ENCODE results near the gene FOXK1. TPM values are rescaled to one million over a fixed set of nuclear protein-coding genes. Genes with fewer than 3 reads are reported as not detected.

Gene FOXK1
- total RNA-seq, 2 experiments from 2014 or later: 25.9 to 26.6 TPM

DNA sequence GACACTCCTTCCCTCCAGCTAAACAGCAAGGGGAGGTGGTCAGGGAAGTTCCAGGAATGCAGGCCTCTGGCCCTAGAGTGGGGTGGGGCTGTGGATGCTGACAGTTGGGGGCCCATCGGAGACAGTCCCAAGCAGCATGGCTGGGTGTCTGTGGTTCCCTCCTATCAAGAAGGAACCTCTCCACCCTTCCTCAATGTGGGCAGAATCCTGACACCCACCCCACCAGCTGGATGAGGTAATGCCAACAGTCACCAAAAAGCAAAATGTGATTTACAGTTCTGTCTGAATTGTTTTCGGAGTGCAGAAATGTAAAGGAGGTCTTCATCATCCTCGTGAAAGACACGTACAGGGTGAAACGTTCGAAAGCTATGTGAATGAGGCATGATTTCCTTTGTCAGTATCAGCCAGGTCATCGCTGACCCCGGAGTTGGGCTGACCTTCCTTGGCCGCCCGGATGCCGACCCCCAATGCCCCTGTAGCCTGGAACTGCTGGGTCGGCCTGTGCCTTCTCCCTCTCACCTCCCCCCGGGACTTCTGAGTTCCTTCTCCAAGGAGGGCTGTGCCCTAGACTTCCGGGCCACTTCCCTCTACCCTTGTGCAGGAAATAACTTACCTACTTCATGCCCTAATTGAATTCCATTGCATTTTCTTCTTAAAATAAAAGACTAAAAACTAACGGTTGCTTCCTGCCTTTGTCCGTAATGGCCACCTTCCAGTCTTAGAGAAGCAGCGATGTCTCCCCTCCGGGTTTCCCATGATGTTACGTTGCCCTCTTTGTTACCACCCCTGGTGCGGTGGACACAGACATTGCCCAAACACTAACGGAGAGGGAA lies 24.5 kb downstream of the FOXK1 start:
- Mint-ChIP-seq H3K9me3 (no peaks in the 10 kb centered on the region), H3K27me3 (no peaks in the 10 kb centered on the region), H3K4me3 (no peak overlapping the region), H3K27ac (no peak overlapping the region), H3K4me1 (ENCODE audit: low read depth) (peaks cover 27% of the 10 kb centered on the region), H3K36me3 (peaks cover 1% of the 10 kb centered on the region)
- ChIA-PET POLR2A (no interaction called here), CTCF (no interaction called here)
- intact Hi-C loops (cut with micrococcal nuclease): no loop called here
- no peak for DNase-seq

DNA sequence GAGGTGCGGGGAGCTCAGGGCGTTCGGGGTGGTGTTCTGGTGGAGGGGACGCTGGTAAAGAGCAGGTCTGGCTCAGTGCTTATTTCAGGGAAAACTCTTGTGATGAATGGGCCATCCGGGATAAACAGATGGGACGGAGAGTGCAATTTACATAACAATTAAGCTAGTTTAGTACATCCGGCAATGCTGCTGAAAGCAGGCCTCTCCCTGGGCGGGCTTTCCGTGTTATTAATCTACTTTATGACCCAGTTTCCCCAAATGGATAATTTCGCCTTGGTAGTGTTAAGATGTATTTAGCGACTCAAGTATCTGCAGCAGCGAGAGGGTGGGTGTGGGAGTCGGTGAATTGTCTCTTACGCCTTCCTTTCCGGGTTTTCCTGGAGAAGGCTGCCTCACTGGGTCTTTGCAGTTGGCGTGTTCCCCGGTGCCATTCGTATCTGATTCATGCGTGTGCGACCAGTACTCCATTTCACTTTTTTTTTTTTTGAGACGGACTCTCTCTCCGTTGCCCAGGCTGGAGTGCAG lies 25.2 kb downstream of the FOXK1 start:
- Mint-ChIP-seq H3K9me3 (no peaks in the 10 kb centered on the region), H3K27me3 (no peaks in the 10 kb centered on the region), H3K27ac (no peak overlapping the region), H3K4me1 (ENCODE audit: low read depth) (peaks cover 33% of the 10 kb centered on the region), H3K36me3 (peaks cover 3% of the 10 kb centered on the region), H3K4me3 (no peak overlapping the region)
- CTCF ChIA-PET: no interaction called here
- no peak for DNase-seq
- intact Hi-C loops (cut with micrococcal nuclease): no loop called here
- POLR2A ChIA-PET: no interaction called here

DNA sequence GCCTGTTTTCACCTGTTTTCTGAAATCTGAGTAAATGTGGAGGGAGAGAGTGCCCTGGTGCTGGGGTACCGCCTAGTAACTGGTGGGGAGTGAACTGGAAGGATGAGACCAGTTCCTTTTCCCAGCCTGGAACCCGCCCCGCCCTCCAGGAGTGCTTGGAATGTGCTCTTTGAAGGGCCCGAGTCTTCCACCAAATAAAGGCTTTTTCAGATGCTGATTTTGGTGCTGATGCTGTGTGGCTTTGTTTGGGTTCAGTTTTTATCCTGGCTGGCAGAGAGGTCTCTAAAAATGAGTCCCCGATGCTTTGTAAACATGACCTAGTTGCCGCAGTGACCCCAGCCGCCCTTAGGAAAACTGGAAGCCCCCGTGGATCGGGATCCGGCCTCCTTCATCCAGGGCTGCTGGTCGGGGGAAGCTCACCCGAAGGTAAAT lies 25.9 kb downstream of the FOXK1 start:
- CTCF ChIA-PET: no interaction called here

DNA sequence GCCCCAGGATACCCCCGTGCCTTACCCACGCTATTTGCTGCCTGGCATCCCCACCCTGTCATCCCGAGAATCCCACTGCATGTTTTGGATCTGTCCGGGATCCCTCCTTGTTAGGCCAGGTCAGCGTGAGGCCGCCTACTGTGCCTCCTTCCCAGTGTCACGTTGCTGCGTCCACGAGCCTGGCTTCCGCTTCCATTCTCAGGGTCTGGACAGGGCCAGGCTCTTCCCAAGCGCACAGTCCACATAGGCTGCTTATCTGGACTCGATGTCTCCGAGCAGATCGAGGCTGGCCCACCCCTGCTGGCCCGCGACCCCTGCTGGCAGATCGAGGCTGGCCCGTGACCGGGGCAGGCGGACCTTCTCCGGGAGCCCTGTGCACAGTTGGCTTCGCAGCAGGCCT lies 27.1 kb downstream of the FOXK1 start:
- Mint-ChIP-seq H3K9me3 (no peaks in the 10 kb centered on the region), H3K4me3 (no peak overlapping the region), H3K4me1 (ENCODE audit: low read depth) (peaks cover 35% of the 10 kb centered on the region), H3K27me3 (no peaks in the 10 kb centered on the region), H3K36me3 (peaks cover 3% of the 10 kb centered on the region), H3K27ac (no peak overlapping the region)
- CTCF ChIA-PET: no interaction called here
- DNase-seq: no peak
- intact Hi-C loops (cut with micrococcal nuclease): no loop called here
- POLR2A ChIA-PET: no interaction called here

More for the DNA sequence above, 25.9 kb downstream of the FOXK1 start:
- Mint-ChIP-seq H3K27ac (no peak overlapping the region), H3K4me3 (no peak overlapping the region), H3K4me1 (ENCODE audit: low read depth) (peaks cover 35% of the 10 kb centered on the region), H3K27me3 (no peaks in the 10 kb centered on the region), H3K9me3 (no peaks in the 10 kb centered on the region), H3K36me3 (peaks cover 3% of the 10 kb centered on the region)
- POLR2A ChIA-PET: no interaction called here
- intact Hi-C loops (cut with micrococcal nuclease): no loop called here
- DNase-seq: no peak

DNA sequence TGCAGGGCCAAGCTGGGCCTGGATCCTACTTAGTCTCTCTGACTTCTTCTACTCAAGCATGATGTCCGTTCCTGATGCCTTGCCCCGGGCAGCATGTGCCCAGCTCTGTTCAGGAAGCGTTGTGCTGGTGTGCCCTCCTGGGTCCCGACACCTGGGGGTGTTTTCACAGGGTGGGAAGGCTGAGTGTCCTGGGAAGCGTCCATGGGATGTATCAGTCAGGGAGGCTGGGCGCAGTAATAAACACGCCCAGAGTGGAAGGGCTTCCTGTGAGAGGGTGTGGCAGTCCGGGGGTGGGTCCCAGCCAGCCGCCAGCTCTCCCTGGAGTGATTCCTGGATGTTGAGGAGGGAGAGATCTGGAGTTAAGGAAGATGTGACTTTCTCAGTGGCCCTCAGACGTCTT lies 29.0 kb downstream of the FOXK1 start:
- Mint-ChIP-seq H3K27ac (peak overlapping the region; percentile 2), H3K4me3 (no peak overlapping the region), H3K9me3 (no peaks in the 10 kb centered on the region), H3K4me1 (ENCODE audit: low read depth) (peaks cover 40% of the 10 kb centered on the region), H3K27me3 (no peaks in the 10 kb centered on the region), H3K36me3 (peaks cover 6% of the 10 kb centered on the region)
- intact Hi-C loops (cut with micrococcal nuclease): no loop called here
- POLR2A ChIA-PET: interaction anchor here (1.1 kb wide), 1 partner anchor 14 kb away, joined by 4 read pairs; no protein-coding TSS in a partner anchor
- CTCF ChIA-PET: interaction anchor here (1.1 kb wide), 1 partner anchor 8 kb away, joined by 3 read pairs; no protein-coding TSS in a partner anchor
- DNase-seq: no peak

DNA sequence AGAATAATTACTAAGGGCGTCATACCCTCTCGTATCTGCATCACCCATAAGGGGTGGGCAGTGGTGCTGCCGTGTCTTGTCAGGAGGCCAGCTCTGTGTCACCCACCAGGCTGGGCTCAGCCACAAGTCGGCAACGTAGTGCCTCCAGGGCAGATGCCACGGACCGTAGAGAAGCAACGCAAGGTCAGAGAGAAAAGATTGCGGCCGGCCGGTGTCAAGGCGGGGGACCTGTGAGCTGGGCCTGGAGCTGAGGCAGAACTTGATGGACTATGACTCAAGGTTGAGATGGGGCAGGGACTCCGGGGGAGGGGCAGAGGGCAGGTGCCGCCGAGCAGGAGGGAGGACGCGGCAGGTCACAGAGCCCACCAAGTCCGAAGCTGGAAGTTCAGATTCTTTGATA lies 29.5 kb downstream of the FOXK1 start:
- Mint-ChIP-seq H3K4me3 (no peak overlapping the region), H3K27me3 (no peaks in the 10 kb centered on the region), H3K27ac (no peak overlapping the region), H3K4me1 (ENCODE audit: low read depth) (peaks cover 40% of the 10 kb centered on the region), H3K36me3 (peaks cover 6% of the 10 kb centered on the region), H3K9me3 (no peaks in the 10 kb centered on the region)
- intact Hi-C loops (cut with micrococcal nuclease): no loop called here
- DNase-seq: no peak
- POLR2A ChIA-PET: interaction anchor here (1.1 kb wide), 1 partner anchor 13 kb away, joined by 4 read pairs; no protein-coding TSS in a partner anchor
- CTCF ChIA-PET: no interaction called here

DNA sequence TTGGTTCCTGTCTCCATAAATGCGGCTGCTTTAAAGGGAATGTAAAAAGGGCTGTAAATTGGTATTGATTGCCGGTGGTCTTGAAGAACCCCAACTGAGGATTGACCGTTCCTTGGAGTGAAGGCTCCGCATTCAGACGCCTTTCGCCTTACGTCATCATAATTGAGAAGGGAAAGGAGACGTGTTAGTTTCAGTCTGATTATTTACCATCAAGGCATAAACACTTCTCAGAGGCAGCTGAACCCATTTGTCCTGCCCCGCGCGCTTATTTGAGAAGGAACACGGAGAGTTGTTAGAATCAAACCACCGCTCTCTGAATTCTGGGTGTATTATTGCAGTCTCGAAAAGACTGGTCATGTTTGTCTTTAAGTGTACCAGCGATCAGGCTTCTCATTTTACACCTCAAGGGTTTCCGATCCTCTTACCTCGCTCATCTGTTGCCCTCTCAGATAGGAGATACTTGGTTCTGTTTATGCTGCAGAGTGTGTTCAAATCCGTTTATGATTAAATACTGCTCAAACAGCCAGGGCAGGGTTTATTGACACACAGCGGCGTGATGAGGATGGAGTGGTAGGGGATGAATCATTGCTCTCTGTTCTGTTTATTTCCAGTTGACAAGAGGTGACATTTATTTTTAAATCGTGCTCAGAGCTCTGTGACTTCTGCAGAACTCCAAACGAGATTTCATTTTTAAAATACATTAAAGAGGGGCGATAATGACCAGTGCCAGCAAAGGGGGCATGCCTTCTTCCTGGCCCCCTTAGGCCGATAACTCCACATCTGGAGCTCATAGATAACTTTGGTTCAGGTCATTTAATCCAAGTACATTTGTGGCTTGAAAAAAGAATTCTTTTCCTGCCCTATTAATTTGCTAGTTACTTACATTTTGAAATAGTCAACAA lies 30.4 kb downstream of the FOXK1 start:
- peaks cover 46% of the 10 kb centered on the region for H3K4me1 Mint-ChIP-seq (ENCODE audit: low read depth)

DNA sequence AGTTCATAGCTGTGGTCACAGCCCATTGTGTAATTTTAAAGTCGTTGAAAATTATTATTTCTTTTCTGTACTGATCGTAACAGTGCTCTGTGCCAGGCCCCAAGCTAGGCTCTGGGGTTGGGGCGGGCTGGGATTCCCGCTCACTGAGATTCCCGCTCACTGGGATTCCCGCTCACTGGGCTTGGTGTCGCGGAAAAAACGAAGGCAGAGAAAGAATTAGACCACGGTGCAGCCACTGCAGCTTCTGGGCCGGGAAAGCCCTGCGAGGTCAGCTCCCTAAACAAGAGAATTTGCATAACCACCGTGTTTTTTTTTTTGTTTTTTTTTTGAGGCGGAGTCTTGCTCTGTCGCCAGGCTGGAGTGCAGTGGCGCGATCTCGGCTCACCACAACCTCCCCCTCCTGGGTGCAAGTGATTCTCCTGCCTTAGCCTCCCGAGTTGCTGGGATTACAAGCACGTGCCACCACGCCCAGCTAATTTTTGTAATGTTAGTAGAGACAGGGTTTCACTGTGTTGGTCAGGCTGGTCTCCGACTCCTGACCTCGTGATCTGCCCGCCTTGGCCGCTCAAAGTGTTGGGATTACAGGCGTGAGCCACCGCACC lies 31.2 kb downstream of the FOXK1 start:
- Mint-ChIP-seq H3K27ac (no peak overlapping the region), H3K4me1 (ENCODE audit: low read depth) (peaks cover 46% of the 10 kb centered on the region), H3K27me3 (no peaks in the 10 kb centered on the region), H3K9me3 (no peaks in the 10 kb centered on the region), H3K4me3 (no peak overlapping the region), H3K36me3 (peaks cover 6% of the 10 kb centered on the region)
- DNase-seq: no peak
- POLR2A ChIA-PET: interaction anchor here (1.0 kb wide), 2 partner anchors 29 to 34 kb away, joined by 3 read pairs; no protein-coding TSS in a partner anchor
- intact Hi-C loops (cut with micrococcal nuclease): no loop called here
- CTCF ChIA-PET: interaction anchor here (0.5 to 1.0 kb wide), 4 partner anchors 11 to 371 kb away, joined by 3 to 4 read pairs (median 3); no protein-coding TSS in a partner anchor

More for the DNA sequence above, 30.4 kb downstream of the FOXK1 start:
- H3K9me3 Mint-ChIP-seq: no peaks in the 10 kb centered on the region
- peaks cover 6% of the 10 kb centered on the region for H3K36me3 Mint-ChIP-seq
- POLR2A ChIA-PET: interaction anchor here (1.0 kb wide), 2 partner anchors 28 to 33 kb away, joined by 3 read pairs; no protein-coding TSS in a partner anchor
- CTCF ChIA-PET: interaction anchor here (0.5 to 1.0 kb wide), 4 partner anchors 12 to 372 kb away, joined by 3 to 4 read pairs (median 3); no protein-coding TSS in a partner anchor
- H3K27me3 Mint-ChIP-seq: no peaks in the 10 kb centered on the region
- no peak overlapping the region for H3K4me3 Mint-ChIP-seq
- intact Hi-C loops (cut with micrococcal nuclease): no loop called here
- DNase-seq: peak; percentile 32
- H3K27ac Mint-ChIP-seq: peak overlapping the region; percentile 42

DNA sequence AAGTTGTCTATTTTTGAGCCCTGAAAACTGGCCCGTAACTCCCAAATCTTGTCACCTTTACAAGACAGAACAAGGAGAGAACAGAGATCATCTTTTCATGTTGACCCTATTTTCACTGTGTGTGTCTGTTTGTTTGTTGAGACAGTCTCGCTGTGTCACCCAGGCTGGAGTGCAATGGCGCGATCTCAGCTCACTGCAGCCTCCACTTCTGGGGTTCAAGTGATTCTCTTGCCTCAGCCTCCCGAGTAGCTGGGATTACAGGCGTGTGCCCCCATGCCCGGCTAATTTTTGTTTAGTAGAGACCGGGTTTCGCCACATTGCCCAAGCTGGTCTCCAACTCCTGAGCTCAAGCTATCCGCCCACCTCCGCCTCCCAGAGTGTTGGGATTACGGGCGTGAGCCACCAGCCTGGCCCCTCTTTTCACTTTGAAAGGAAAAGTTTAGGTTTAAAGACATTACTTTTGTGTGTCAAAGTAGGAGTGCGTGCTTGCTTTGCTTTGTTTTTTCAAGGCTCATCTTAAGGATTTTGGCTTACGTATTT lies 32.1 kb downstream of the FOXK1 start:
- POLR2A ChIA-PET: no interaction called here
- Mint-ChIP-seq H3K36me3 (peaks cover 6% of the 10 kb centered on the region), H3K27ac (no peak overlapping the region), H3K27me3 (no peaks in the 10 kb centered on the region), H3K9me3 (no peaks in the 10 kb centered on the region), H3K4me3 (no peak overlapping the region), H3K4me1 (ENCODE audit: low read depth) (peaks cover 44% of the 10 kb centered on the region)
- CTCF ChIA-PET: no interaction called here
- DNase-seq: no peak
- intact Hi-C loops (cut with micrococcal nuclease): no loop called here

DNA sequence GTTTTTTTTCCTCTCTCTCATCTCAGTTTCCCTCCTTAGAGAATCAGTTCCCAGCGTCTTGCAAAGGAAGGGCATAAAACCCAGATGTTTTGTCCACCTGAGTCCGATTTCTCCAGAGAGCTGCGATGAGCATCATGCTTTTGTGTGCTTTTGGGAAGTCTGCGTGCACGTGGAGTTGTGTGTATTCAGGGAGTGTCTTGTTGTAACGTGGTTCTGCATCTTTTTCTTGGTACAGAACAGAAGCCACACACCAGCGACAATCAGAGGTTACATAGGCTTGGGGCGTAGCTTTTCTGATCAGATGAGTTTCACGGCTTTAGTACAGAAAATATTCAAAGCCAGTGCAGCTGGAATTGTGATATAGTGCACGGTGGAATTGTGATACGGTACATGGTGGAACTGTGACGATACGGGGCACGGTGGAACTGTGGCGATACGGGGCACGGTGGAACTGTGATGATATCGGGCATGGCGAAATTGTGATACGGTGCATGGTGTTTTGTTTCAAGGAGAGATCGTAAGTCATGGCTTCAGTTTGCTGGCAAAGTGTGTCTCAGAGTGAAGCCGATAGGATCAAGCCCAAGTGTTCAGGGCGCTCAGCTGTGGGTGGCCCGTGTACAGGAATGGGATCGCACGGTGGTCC lies 32.8 kb downstream of the FOXK1 start:
- DNase-seq: no peak
- Mint-ChIP-seq H3K27me3 (no peaks in the 10 kb centered on the region), H3K36me3 (peaks cover 6% of the 10 kb centered on the region), H3K9me3 (no peaks in the 10 kb centered on the region), H3K4me3 (no peak overlapping the region), H3K4me1 (ENCODE audit: low read depth) (peaks cover 46% of the 10 kb centered on the region), H3K27ac (no peak overlapping the region)
- CTCF ChIA-PET: no interaction called here
- POLR2A ChIA-PET: no interaction called here
- intact Hi-C loops (cut with micrococcal nuclease): no loop called here

DNA sequence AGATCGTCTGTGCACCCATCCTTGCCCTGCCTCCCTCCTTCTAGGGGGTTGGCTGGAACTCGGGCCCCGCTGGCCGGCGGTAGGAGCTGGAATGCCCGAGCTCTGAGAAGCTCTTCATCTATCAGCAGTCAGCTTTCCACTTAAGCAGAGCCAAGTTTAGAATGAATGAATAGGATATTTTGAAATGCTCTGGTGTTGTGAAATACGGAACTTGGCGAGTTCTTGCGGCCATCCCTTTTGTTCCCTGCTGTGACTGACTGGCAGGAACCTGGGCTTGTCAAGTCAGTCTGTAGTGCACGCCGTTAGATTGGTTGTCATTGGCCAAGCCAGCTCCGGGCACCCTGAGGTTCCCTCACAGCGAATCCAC lies 33.3 kb downstream of the FOXK1 start:
- H3K27ac Mint-ChIP-seq: no peak overlapping the region
- H3K27me3 Mint-ChIP-seq: no peaks in the 10 kb centered on the region
- POLR2A ChIA-PET: no interaction called here
- intact Hi-C loops (cut with micrococcal nuclease): no loop called here
- no peaks in the 10 kb centered on the region for H3K9me3 Mint-ChIP-seq
- H3K4me1 Mint-ChIP-seq (ENCODE audit: low read depth): peaks cover 50% of the 10 kb centered on the region
- CTCF ChIA-PET: no interaction called here
- peaks cover 6% of the 10 kb centered on the region for H3K36me3 Mint-ChIP-seq
- H3K4me3 Mint-ChIP-seq: no peak overlapping the region
- no peak for DNase-seq

Data from activated CD4-positive, alpha-beta memory T cell treated with anti-CD3 and anti-CD28 coated beads for 36 hours (primary cell).